Kidney epithelial cell (primary cell): ENCODE results near the gene NHLRC1. TPM values are rescaled to one million over a fixed set of nuclear protein-coding genes. Genes with fewer than 3 reads are reported as not detected.

ENCODE experiments used
- DNase-seq: peaks from one replicate; pipeline ENCODE4 v3.0.0-alpha.2; 2010; ENCODE audit warnings: low read depth
- H3K27me3 ChIP-seq: 2 replicates; pipeline ENCODE4 v1.6.0; 2011; ENCODE audit warnings: low read length; ENCODE audit not compliant: control insufficient read depth, insufficient read depth
- H3K36me3 ChIP-seq: 2 replicates; pipeline ENCODE4 v1.5.1; 2011; ENCODE audit warnings: low read length; ENCODE audit not compliant: control insufficient read depth, insufficient read depth
- H3K4me3 ChIP-seq: 2 replicates; pipeline ENCODE4 v1.5.1; 2011; ENCODE audit warnings: low read depth, mild to moderate bottlenecking, control low read depth, low read length
- total RNA-seq: library from RNA; depleted of rRNA; stranded (reverse); fragments of >200 nt; gene quantifications from 2 replicates; pipeline ENCODE4 v1.2.3, GENCODE V29; 2015
- TF ChIP-seq, protein P1 (sequence below): IDR thresholded peaks from 2 replicates; pipeline ENCODE4 v1.5.1; 2011; ENCODE audit warnings: mild to moderate bottlenecking, moderate library complexity, low read length, control low read depth, inconsistent platforms; ENCODE audit not compliant: insufficient read depth, poor library complexity, severe bottlenecking

Gene NHLRC1
- total RNA-seq, 1 donor from 2014 or later: 3.1 TPM

DNA sequence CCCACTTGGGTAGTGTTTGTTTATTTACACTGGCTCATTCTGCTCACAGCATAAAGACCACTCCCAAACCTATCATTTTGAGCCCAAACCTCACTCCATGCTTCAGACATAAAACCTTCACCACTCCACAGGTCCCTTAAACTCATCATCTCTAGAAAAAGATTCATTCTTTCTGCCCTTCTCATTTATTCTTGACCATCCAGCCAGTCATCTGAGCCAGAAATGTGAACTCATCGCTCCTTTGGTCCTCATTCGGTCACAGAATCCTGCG is 20.0 kb upstream of the NHLRC1 start:
- Histone ChIP-seq H3K4me3 (no peak overlapping the region), H3K27me3 (no peaks in the 10 kb centered on the region), H3K36me3 (peaks cover 1% of the 10 kb centered on the region)
- TF ChIP-seq, protein P1, sequence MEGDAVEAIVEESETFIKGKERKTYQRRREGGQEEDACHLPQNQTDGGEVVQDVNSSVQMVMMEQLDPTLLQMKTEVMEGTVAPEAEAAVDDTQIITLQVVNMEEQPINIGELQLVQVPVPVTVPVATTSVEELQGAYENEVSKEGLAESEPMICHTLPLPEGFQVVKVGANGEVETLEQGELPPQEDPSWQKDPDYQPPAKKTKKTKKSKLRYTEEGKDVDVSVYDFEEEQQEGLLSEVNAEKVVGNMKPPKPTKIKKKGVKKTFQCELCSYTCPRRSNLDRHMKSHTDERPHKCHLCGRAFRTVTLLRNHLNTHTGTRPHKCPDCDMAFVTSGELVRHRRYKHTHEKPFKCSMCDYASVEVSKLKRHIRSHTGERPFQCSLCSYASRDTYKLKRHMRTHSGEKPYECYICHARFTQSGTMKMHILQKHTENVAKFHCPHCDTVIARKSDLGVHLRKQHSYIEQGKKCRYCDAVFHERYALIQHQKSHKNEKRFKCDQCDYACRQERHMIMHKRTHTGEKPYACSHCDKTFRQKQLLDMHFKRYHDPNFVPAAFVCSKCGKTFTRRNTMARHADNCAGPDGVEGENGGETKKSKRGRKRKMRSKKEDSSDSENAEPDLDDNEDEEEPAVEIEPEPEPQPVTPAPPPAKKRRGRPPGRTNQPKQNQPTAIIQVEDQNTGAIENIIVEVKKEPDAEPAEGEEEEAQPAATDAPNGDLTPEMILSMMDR: no peak
- DNase-seq: no peak

DNA sequence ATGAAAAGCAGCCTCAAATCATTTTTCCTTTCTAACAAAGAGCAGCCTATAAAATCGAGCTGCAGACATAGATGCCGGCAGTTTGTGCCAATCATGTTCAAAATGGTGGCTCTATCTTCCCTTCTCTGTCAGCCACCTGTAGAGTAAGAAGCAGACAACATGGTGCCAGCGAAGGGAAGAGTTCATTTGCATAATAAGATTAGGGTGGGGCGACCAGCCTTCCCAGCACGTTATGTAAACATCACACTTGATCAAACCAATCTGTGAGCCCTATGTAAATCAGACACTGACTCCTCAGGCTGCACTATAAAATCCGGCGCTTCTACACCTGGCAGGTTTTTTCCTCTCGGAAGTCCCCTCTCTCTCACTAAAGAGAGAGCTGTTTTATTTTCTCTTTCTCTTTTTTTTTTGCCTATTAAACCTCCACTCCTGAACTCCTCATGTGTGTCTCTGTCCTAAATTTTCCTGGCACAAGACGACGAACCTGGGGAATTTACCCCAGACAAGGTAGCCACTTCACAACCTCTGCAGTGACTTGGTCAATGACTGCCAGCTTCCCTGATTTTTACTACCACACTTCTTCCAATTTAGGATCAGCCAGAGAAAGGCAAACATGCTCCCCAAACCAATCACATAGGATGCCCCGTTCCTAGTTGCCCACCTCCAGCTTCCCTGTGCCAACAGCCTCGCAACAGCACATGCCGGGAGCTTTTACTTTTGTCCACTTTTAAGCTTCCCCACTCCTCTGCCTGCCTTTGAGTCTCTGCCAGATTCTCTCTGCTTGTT is 19.5 kb upstream of the NHLRC1 start:
- DNase-seq: no peak
- no peaks in the 10 kb centered on the region for H3K27me3 ChIP-seq
- H3K36me3 ChIP-seq: peaks cover 1% of the 10 kb centered on the region
- H3K4me3 ChIP-seq: no peak overlapping the region
- TF ChIP-seq, protein P1: no peak

DNA sequence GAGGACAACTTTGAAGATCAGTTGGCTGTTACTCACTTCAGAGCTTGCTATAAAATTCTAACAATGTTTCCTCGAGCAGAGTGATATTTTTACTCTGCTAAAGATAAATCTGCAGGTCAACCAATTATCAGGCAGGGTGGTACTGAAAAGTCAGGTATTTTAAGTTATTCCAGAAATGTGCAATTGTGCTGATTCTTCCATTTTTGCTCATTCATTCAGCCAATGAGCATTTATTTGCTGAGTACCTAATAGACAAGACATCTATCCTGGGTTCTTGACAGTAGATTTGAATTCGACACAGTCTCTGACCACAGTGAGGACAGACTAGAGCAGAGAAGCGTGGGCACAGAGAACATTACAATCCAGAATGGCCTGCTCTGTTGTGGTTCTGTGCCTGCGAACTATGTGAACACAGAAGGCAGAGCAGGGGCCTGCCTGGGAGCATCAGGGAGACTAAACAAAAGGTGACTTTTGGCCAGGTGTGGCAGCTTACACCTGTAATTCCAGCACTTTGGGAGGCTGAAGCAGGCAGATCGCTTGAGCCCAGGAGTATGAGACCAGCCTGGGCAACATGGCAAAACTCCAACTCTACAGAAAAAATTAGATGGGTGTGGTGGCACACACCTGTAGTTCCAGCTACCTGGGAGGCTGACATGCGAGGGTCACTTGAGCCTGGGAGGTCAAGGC is 17.6 kb upstream of the NHLRC1 start:
- DNase-seq: no peak
- peaks cover 1% of the 10 kb centered on the region for H3K36me3 ChIP-seq
- no peaks in the 10 kb centered on the region for H3K27me3 ChIP-seq
- H3K4me3 ChIP-seq: no peak overlapping the region
- TF ChIP-seq, protein P1: no peak

DNA sequence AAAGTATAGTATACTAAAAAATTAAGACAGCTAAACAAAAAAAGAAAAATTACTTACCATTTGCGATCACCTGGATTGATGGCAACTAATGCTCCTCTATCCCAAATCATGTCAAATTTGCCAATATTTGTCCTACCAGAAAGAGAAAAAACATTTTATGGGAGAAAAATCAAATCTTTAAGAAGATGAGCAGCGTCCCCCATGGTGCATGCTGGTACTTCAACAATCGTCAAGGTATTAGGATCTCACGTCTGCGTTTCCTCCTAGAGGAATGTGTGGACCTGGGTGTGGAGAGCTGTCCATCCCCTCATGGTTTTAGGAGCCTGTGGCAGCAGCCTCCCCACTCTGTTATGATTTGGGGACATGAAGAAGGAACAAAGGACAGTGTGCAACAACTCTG is 16.4 kb upstream of the NHLRC1 start:
- TF ChIP-seq, protein P1: no peak
- Histone ChIP-seq H3K4me3 (no peak overlapping the region), H3K36me3 (peaks cover 1% of the 10 kb centered on the region), H3K27me3 (no peaks in the 10 kb centered on the region)
- no peak for DNase-seq

DNA sequence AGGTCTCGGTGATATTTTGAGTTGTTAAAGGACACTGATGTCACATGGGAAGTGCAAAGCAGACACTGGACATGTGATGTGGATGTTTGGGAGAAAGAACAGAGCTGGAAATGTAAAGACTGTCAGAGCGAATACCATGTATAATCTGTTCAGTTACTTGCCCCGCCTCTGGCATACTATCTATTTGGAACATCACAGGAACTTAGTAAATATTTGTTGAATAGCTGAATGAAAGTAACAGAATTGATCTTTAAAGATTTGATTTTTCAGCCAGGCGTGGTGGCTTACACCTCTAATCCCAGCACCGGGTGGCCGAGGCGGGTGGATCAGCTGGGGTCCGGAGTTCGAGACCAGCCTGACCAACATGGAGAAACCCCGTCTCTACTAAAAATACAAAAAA is 13.8 kb upstream of the NHLRC1 start:
- Histone ChIP-seq H3K36me3 (no peaks in the 10 kb centered on the region), H3K27me3 (no peaks in the 10 kb centered on the region), H3K4me3 (no peak overlapping the region)
- TF ChIP-seq, protein P1: no peak
- DNase-seq: no peak

DNA sequence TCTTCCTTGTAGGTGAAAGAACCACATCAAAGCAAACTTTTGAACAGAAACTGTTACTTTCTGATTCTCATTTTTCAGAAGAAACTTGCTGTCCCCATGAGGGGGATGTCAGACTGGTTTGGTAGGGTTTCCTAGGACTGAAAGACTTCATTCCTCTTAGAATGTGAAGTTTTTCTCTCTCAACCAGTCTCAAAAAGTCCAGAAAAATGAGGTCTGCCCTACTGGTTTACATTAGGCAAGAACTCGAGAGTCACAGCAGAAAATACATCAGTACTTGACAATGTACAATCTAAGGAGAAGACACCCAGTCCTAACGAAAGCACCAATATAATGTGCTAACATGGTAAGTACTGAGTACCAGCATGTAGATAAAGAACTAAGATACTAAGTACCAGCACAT is 12.7 kb upstream of the NHLRC1 start:
- TF ChIP-seq, protein P1: no peak
- Histone ChIP-seq H3K27me3 (no peaks in the 10 kb centered on the region), H3K4me3 (no peak overlapping the region), H3K36me3 (no peaks in the 10 kb centered on the region)
- no peak for DNase-seq
